A549 (cell line): Measurements from ENCODE around the gene RXFP2. TPM values are rescaled to one million over a fixed set of nuclear protein-coding genes. Genes with fewer than 3 reads are reported as not detected.

Source experiments
- ATAC-seq, 2 experiments: fragments of 200-7000 bp in 1 of 2; fragments of >200 bp in 1 of 2; cut with Nextera tagmentation in 1 of 2; cut with Tn5 transposase in 1 of 2; 3 replicates each; pipeline versions ENCODE4 v1.8.0 to v1.9.1; 2018 to 2020; ENCODE audit warnings: mild to moderate bottlenecking in 1 of 2, moderate library complexity in 1 of 2
- CTCF ChIA-PET: fragments of 300-600 bp; sonication (Branson Sonifier 250); formaldehyde crosslinking; extraction: SDS; loops from one replicate; lab custom pipeline; 2021; ENCODE audit warnings: antibody characterized with exemption, inconsistent platforms; lab: Yijun Ruan, JAX
- POLR2A ChIA-PET: fragments of 350-600 bp; formaldehyde crosslinking; extraction: SDS; loops from one replicate; lab custom pipeline; 2021; ENCODE audit warnings: antibody characterized with exemption, inconsistent platforms; lab: Yijun Ruan, JAX
- DNase-seq, 2 experiments: peaks; one replicate each; pipeline versions ENCODE4 v3.0.0 to v3.0.0-alpha.2; 2011 to 2016; ENCODE audit warnings: low read depth in 1 of 2, low spot score in 1 of 2
- FAIRE-seq: peaks from 2 replicates; lab custom pipeline; 2011; peaks lifted over from hg19 to GRCh38; lab: Jason Lieb, UNC
- H3K27ac ChIP-seq, 2 experiments: fragments of >200 bp; sonication (Bioruptor Twin); formaldehyde crosslinking; 3 replicates each; pipeline ENCODE4 v1.5.1; 2016 to 2017
- H3K4me1 ChIP-seq: fragments of >200 bp; sonication (Bioruptor Twin); formaldehyde crosslinking; 3 replicates; pipeline ENCODE4 v1.6.1; 2016
- H3K4me2 ChIP-seq: fragments of >200 bp; sonication (Bioruptor Twin); formaldehyde crosslinking; 3 replicates; pipeline ENCODE4 v1.6.1; 2016
- H3K4me3 ChIP-seq: fragments of >200 bp; sonication (Bioruptor Twin); formaldehyde crosslinking; 3 replicates; pipeline ENCODE4 v1.5.1; 2016
- H3K9me3 ChIP-seq: fragments of >200 bp; sonication (Bioruptor Twin); formaldehyde crosslinking; 3 replicates; pipeline ENCODE4 v1.6.1; 2016
- EHF ChIP-seq: fragments of 250-450 bp; sonication (Bioruptor Pico); IDR thresholded peaks from 2 replicates; pipeline ENCODE4 v1.5.0; 2020; ENCODE audit warnings: mild to moderate bottlenecking
- FOXS1 ChIP-seq: fragments of 250-450 bp; sonication (Bioruptor Pico); IDR thresholded peaks from 2 replicates; pipeline ENCODE4 v1.5.0; 2020; ENCODE audit warnings: mild to moderate bottlenecking, moderate library complexity
- JUN ChIP-seq, 2 experiments: fragments of >200 bp; sonication (Bioruptor Twin); formaldehyde crosslinking; IDR thresholded peaks; 2 replicates in 1 of 2; 3 replicates in 1 of 2; pipeline ENCODE4 v1.6.1; 2016 to 2017
- MAFK ChIP-seq: fragments of 450-650 bp; IDR thresholded peaks from 2 replicates; pipeline ENCODE4 v1.6.1; 2014; ENCODE audit not compliant: partially characterized antibody
- MAZ ChIP-seq: fragments of 150-350 bp; IDR thresholded peaks from 2 replicates; pipeline ENCODE4 v1.6.1; 2014; ENCODE audit warnings: antibody characterized with exemption, low read depth, low read length, borderline replicate concordance
- MYC ChIP-seq: IDR thresholded peaks from 2 replicates; pipeline ENCODE4 v1.6.1; 2012; ENCODE audit warnings: mild to moderate bottlenecking, inconsistent platforms, low read length, improper control_type of control experiment, borderline replicate concordance
- RAD21 ChIP-seq, 2 experiments: fragments of >200 bp in 1 of 2; sonication (Bioruptor Twin) in 1 of 2; formaldehyde crosslinking in 1 of 2; IDR thresholded peaks in 1 of 2; conservative IDR thresholded peaks in 1 of 2; 2 replicates in 1 of 2; 3 replicates in 1 of 2; pipeline ENCODE4 v1.6.1; 2012 to 2018; ENCODE audit warnings: inconsistent platforms in 1 of 2
- ZFP36 ChIP-seq: fragments of 450-650 bp; IDR thresholded peaks from 2 replicates; pipeline ENCODE4 v1.6.1; 2014; ENCODE audit warnings: borderline replicate concordance; ENCODE audit not compliant: partially characterized antibody
- WGBS: methylation state at CpG from one replicate; pipeline ENCODE4 v1.1.6; 2017; ENCODE audit errors: missing lambda C conversion rate; 5-methylcytosine and 5-hydroxymethylcytosine counted together
- polyA plus RNA-seq, 4 experiments: library from polyadenylated mRNA; depleted of rRNA in 3 of 4; stranded (reverse); fragments of >200 nt; fragmentation: RNase III in 1 of 4; extraction: RNeasy Plus Mini Kit Qiagen cat#74134 plus additional on column Dnase treatment in 1 of 4; gene quantifications; 2 replicates in 3 of 4; 3 replicates in 1 of 4; pipeline ENCODE4 v1.2.3, GENCODE V29; 2011 to 2017
- TF ChIP-seq, protein P1 (sequence below): fragments of 250-450 bp; sonication (Bioruptor Pico); IDR thresholded peaks from 2 replicates; pipeline ENCODE4 v1.5.0; 2020; ENCODE audit warnings: low read depth, mild to moderate bottlenecking, moderate library complexity
- TF ChIP-seq, protein P2 (sequence below): IDR thresholded peaks from 2 replicates; pipeline ENCODE4 v1.6.1; 2012; ENCODE audit warnings: low read depth, borderline replicate concordance
- TF ChIP-seq, protein P3 (sequence below): fragments of 200-600 bp; sonication (generic); IDR thresholded peaks from 2 replicates; pipeline ENCODE4 v1.6.1; 2016; ENCODE audit warnings: antibody characterized with exemption, mild to moderate bottlenecking, moderate library complexity
- TF ChIP-seq, protein P4 (sequence below): IDR thresholded peaks from 2 replicates; pipeline ENCODE4 v1.6.1; 2012
- TF ChIP-seq, protein P5 (sequence below): fragments of >200 bp; sonication (Bioruptor Twin); formaldehyde crosslinking; IDR thresholded peaks from 3 replicates; pipeline ENCODE4 v1.5.1; 2016
- TF ChIP-seq, protein P6 (sequence below): fragments of 450-650 bp; IDR thresholded peaks from 2 replicates; pipeline ENCODE4 v1.6.1; 2014; ENCODE audit warnings: antibody characterized with exemption

RXFP2 gene
- polyA plus RNA-seq, 2 of the 4 experiments (the other 2 are of a cell fraction), result not detected

DNA sequence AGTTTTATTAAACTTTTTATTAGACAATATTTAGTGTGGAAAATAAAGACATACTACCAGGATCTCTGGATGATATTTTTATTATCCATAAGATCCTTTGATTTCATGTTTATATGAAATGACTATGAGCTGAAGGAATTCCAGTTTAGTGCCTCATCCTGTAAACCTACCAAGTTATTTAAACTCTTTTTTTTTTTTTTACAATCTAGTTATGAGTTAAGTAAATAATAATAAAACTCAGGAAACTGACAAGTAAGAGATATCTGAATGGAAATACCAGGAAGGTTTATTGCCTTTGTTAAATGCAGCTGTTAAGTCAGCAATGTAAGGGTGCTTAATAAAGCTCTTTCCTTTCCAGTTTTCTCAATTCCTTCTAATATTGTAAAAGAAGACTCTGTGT, 53.9 kb downstream of the RXFP2 start (continued):
- TF ChIP-seq, protein P1, sequence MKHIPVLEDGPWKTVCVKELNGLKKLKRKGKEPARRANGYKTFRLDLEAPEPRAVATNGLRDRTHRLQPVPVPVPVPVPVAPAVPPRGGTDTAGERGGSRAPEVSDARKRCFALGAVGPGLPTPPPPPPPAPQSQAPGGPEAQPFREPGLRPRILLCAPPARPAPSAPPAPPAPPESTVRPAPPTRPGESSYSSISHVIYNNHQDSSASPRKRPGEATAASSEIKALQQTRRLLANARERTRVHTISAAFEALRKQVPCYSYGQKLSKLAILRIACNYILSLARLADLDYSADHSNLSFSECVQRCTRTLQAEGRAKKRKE (CRISPR knock-in tag), result no peak
- no peak for TF ChIP-seq FOXS1 (CRISPR knock-in tag)
- no peak for TF ChIP-seq MAFK
- TF ChIP-seq, protein P2, sequence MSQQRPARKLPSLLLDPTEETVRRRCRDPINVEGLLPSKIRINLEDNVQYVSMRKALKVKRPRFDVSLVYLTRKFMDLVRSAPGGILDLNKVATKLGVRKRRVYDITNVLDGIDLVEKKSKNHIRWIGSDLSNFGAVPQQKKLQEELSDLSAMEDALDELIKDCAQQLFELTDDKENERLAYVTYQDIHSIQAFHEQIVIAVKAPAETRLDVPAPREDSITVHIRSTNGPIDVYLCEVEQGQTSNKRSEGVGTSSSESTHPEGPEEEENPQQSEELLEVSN, result no peak

DNA sequence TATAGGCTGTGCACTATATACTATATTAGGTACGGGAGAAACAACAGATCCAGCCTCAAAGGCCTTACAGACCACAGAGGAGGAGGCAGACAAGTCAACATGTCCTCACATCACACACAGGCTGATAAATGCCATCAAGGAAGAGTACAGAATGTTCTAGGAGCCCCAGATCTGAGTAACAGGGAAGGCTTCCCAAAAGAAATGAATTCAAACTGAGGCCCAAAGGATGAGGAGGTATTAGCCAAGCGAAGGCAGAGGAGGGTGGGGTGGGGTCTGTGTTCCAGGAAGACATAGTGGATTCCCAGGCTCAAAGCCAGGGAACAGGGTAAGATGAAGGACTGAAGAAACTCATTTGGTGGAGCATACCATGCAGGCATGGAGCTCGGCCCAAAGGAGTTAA, 55.1 kb downstream of the RXFP2 start:
- 35% methylated on average over 2 of the region's 3 CpGs for WGBS
- POLR2A ChIA-PET, result no interaction called here
- H3K4me3 ChIP-seq, result no peak overlapping the region
- DNase-seq, result no peak
- no peaks in the 10 kb centered on the region for H3K4me1 ChIP-seq
- TF ChIP-seq MYC, result no peak
- no peak for TF ChIP-seq EHF (CRISPR knock-in tag)
- TF ChIP-seq, protein P3, sequence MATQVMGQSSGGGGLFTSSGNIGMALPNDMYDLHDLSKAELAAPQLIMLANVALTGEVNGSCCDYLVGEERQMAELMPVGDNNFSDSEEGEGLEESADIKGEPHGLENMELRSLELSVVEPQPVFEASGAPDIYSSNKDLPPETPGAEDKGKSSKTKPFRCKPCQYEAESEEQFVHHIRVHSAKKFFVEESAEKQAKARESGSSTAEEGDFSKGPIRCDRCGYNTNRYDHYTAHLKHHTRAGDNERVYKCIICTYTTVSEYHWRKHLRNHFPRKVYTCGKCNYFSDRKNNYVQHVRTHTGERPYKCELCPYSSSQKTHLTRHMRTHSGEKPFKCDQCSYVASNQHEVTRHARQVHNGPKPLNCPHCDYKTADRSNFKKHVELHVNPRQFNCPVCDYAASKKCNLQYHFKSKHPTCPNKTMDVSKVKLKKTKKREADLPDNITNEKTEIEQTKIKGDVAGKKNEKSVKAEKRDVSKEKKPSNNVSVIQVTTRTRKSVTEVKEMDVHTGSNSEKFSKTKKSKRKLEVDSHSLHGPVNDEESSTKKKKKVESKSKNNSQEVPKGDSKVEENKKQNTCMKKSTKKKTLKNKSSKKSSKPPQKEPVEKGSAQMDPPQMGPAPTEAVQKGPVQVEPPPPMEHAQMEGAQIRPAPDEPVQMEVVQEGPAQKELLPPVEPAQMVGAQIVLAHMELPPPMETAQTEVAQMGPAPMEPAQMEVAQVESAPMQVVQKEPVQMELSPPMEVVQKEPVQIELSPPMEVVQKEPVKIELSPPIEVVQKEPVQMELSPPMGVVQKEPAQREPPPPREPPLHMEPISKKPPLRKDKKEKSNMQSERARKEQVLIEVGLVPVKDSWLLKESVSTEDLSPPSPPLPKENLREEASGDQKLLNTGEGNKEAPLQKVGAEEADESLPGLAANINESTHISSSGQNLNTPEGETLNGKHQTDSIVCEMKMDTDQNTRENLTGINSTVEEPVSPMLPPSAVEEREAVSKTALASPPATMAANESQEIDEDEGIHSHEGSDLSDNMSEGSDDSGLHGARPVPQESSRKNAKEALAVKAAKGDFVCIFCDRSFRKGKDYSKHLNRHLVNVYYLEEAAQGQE, result no peak
- TF ChIP-seq, protein P4, sequence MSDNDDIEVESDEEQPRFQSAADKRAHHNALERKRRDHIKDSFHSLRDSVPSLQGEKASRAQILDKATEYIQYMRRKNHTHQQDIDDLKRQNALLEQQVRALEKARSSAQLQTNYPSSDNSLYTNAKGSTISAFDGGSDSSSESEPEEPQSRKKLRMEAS, result no peak
- no peak for TF ChIP-seq MAZ
- TF ChIP-seq ZFP36, result no peak
- TF ChIP-seq, all 56 proteins: peak for 0
- Histone ChIP-seq H3K4me2 (no peak overlapping the region), H3K27ac (no peak overlapping the region), H3K9me3 (no peaks in the 10 kb centered on the region)
- ATAC-seq, result no peak
- FAIRE-seq, result no peak
- CTCF ChIA-PET, result interaction anchor here (1.0 kb wide), 1 partner anchor 363 kb away, joined by 3 read pairs; no protein-coding TSS in a partner anchor

DNA sequence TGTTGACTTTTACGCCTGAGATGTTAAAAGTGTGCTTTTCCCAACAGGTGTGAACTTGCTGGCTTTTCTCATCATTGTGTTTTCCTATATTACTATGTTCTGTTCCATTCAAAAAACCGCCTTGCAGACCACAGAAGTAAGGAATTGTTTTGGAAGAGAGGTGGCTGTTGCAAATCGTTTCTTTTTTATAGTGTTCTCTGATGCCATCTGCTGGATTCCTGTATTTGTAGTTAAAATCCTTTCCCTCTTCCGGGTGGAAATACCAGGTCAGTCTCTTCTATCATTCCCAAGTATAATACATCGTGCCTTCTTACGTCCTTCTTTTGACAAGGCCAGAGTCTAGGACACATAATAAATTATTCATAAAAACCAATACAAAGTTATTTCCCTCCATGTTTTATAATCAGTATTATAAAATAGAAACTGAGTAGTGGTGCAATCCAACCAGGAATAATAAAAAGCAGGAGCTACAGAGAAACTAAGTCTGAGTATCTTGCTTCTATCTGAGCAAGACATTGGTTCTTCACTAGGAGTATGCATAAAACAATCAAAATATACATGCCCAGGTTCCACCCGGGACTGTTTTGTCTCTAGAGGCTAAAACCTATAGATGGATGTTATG, 57.9 kb downstream of the RXFP2 start:
- Histone ChIP-seq H3K9me3 (no peaks in the 10 kb centered on the region), H3K4me1 (no peaks in the 10 kb centered on the region), H3K4me3 (no peak overlapping the region), H3K4me2 (peak overlapping the region; percentile 52; the same call in 2 of the 3 replicates), H3K27ac (no peak overlapping the region)
- ATAC-seq, result peak in 1 of 2 experiments; percentile 47; a peak in 1 of 6 replicates
- DNase-seq, result peak; percentile 2 to 7
- POLR2A ChIA-PET, result no interaction called here
- CTCF ChIA-PET, result no interaction called here
- WGBS, result 3% methylated on average over 7 of the region's 7 CpGs
- FAIRE-seq, result no peak
- TF ChIP-seq, protein P5, sequence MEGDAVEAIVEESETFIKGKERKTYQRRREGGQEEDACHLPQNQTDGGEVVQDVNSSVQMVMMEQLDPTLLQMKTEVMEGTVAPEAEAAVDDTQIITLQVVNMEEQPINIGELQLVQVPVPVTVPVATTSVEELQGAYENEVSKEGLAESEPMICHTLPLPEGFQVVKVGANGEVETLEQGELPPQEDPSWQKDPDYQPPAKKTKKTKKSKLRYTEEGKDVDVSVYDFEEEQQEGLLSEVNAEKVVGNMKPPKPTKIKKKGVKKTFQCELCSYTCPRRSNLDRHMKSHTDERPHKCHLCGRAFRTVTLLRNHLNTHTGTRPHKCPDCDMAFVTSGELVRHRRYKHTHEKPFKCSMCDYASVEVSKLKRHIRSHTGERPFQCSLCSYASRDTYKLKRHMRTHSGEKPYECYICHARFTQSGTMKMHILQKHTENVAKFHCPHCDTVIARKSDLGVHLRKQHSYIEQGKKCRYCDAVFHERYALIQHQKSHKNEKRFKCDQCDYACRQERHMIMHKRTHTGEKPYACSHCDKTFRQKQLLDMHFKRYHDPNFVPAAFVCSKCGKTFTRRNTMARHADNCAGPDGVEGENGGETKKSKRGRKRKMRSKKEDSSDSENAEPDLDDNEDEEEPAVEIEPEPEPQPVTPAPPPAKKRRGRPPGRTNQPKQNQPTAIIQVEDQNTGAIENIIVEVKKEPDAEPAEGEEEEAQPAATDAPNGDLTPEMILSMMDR, result peak; percentile 30
- TF ChIP-seq JUN (IDR thresholded peaks at IDR 0.05), result no peak
- TF ChIP-seq, protein P6, sequence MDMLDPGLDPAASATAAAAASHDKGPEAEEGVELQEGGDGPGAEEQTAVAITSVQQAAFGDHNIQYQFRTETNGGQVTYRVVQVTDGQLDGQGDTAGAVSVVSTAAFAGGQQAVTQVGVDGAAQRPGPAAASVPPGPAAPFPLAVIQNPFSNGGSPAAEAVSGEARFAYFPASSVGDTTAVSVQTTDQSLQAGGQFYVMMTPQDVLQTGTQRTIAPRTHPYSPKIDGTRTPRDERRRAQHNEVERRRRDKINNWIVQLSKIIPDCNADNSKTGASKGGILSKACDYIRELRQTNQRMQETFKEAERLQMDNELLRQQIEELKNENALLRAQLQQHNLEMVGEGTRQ, result no peak
- peak; percentile 17 to 27; a peak in 1 of 5 replicates for TF ChIP-seq RAD21 (conservative IDR thresholded peaks at IDR 0.05 in 1 of 2, IDR thresholded peaks at IDR 0.05 in 1 of 2)
